Measurements from ENCODE around the gene ALG14. TPM values are rescaled to one million over a fixed set of nuclear protein-coding genes. Genes with fewer than 3 reads are reported as not detected.
"Not testable (repeated sequence)": the region's sequence is repeated elsewhere in the genome, so short reads cannot be mapped to it uniquely, and the experiment has no call there.

The ALG14 gene
- total and polyA plus RNA-seq, 4 experiments from 2014 or later = 1.1 to 6.8 (median 3.7) TPM

- intact Hi-C loops (cut with micrococcal nuclease) = no loop called here
- no peaks in the 10 kb centered on the region for H3K36me3 Mint-ChIP-seq
- Histone ChIP-seq H3K27me3 (ENCODE audit: insufficient read depth, low read length) (no peaks in the 10 kb centered on the region), H3K27ac (ENCODE audit: low read depth, low read length) (no peak overlapping the region), H3K4me3 (ENCODE audit: low read length in 2 of 2) (no peak overlapping the region), H3K36me3 (ENCODE audit: insufficient read depth, low read length) (no peaks in the 10 kb centered on the region), H3K4me1 (ENCODE audit: insufficient read depth, low read length) (no peaks in the 10 kb centered on the region), H3K9me3 (ENCODE audit: control insufficient read depth in 1 of 2, low read length in 2 of 2) (no peaks in the 10 kb centered on the region)
- POLR2A ChIA-PET (ENCODE audit: partially characterized antibody) = no interaction called here
- H3K27ac Mint-ChIP-seq = no peak overlapping the region
- DNase-seq = no peak
- H3K9me3 Mint-ChIP-seq = no peaks in the 10 kb centered on the region
- no peaks in the 10 kb centered on the region for H3K27me3 Mint-ChIP-seq
- no peaks in the 10 kb centered on the region for H3K4me1 Mint-ChIP-seq
- CTCF ChIA-PET (ENCODE audit: partially characterized antibody) = no interaction called here
- H3K4me3 Mint-ChIP-seq = no peak overlapping the region
Measured at GRCh38 chr1:94951046-94951445, 121.7 kb downstream of the ALG14 start.

- H3K27ac Mint-ChIP-seq = no peak overlapping the region
- H3K9me3 Mint-ChIP-seq = no peaks in the 10 kb centered on the region
- H3K36me3 ChIP-seq (ENCODE audit: insufficient read depth, low read length) = no peaks in the 10 kb centered on the region
- H3K27ac ChIP-seq (ENCODE audit: low read depth, low read length) = no peak overlapping the region
- H3K36me3 Mint-ChIP-seq = no peaks in the 10 kb centered on the region
- H3K4me1 Mint-ChIP-seq = no peaks in the 10 kb centered on the region
- no peaks in the 10 kb centered on the region for H3K27me3 Mint-ChIP-seq
- H3K4me3 Mint-ChIP-seq = no peak overlapping the region
- intact Hi-C loops (cut with micrococcal nuclease) = no loop called here
- ChIA-PET CTCF (ENCODE audit: partially characterized antibody) (no interaction called here), POLR2A (ENCODE audit: partially characterized antibody) (no interaction called here)
- H3K4me1 ChIP-seq (ENCODE audit: insufficient read depth, low read length) = no peaks in the 10 kb centered on the region
- H3K9me3 ChIP-seq (ENCODE audit: control insufficient read depth in 1 of 2, low read length in 2 of 2) = no peaks in the 10 kb centered on the region
- no peak overlapping the region for H3K4me3 ChIP-seq (ENCODE audit: low read length in 2 of 2)
- no peaks in the 10 kb centered on the region for H3K27me3 ChIP-seq (ENCODE audit: insufficient read depth, low read length)
- DNase-seq = no peak
Measured at GRCh38 chr1:94949681-94950661, 122.8 kb downstream of the ALG14 start.

- Mint-ChIP-seq H3K9me3 (no peaks in the 10 kb centered on the region), H3K27ac (no peak overlapping the region), H3K4me1 (no peaks in the 10 kb centered on the region), H3K27me3 (peaks cover 4 to 5% of the 10 kb centered on the region in 2 donors), H3K36me3 (no peaks in the 10 kb centered on the region), H3K4me3 (no peak overlapping the region)
- Histone ChIP-seq H3K9me3 (ENCODE audit: control insufficient read depth in 1 of 2, low read length in 2 of 2) (no peaks in the 10 kb centered on the region), H3K36me3 (ENCODE audit: insufficient read depth, low read length) (no peaks in the 10 kb centered on the region), H3K4me1 (ENCODE audit: insufficient read depth, low read length) (no peaks in the 10 kb centered on the region), H3K27me3 (ENCODE audit: insufficient read depth, low read length) (no peaks in the 10 kb centered on the region), H3K27ac (ENCODE audit: low read depth, low read length) (no peak overlapping the region), H3K4me3 (ENCODE audit: low read length in 2 of 2) (no peak overlapping the region)
- CTCF ChIA-PET (ENCODE audit: partially characterized antibody) = interaction anchor here (1.0 to 1.6 kb wide), 3 partner anchors 10 to 1037 kb away, joined by 3 to 7 read pairs (median 3); no protein-coding TSS in a partner anchor
- no peak for DNase-seq
- intact Hi-C loops (cut with micrococcal nuclease) = no loop called here
- POLR2A ChIA-PET (ENCODE audit: partially characterized antibody) = interaction anchor here (0.6 kb wide), 1 partner anchor 725 kb away, joined by 3 read pairs; no protein-coding TSS in a partner anchor
Measured at GRCh38 chr1:94947437-94947836, 125.3 kb downstream of the ALG14 start.

- Mint-ChIP-seq H3K4me3 (no peak overlapping the region), H3K36me3 (no peaks in the 10 kb centered on the region), H3K27ac (no peak overlapping the region), H3K4me1 (no peaks in the 10 kb centered on the region), H3K9me3 (no peaks in the 10 kb centered on the region), H3K27me3 (peaks cover 4 to 5% of the 10 kb centered on the region in 2 donors)
- ChIA-PET CTCF (ENCODE audit: partially characterized antibody) (interaction anchor here (1.0 to 1.6 kb wide), 3 partner anchors 10 to 1037 kb away, joined by 3 to 7 read pairs (median 3); no protein-coding TSS in a partner anchor), POLR2A (ENCODE audit: partially characterized antibody) (no interaction called here)
- Histone ChIP-seq H3K4me3 (ENCODE audit: low read length in 2 of 2) (no peak overlapping the region), H3K36me3 (ENCODE audit: insufficient read depth, low read length) (no peaks in the 10 kb centered on the region), H3K27ac (ENCODE audit: low read depth, low read length) (no peak overlapping the region), H3K4me1 (ENCODE audit: insufficient read depth, low read length) (no peaks in the 10 kb centered on the region), H3K27me3 (ENCODE audit: insufficient read depth, low read length) (no peaks in the 10 kb centered on the region), H3K9me3 (ENCODE audit: control insufficient read depth in 1 of 2, low read length in 2 of 2) (no peaks in the 10 kb centered on the region)
- no peak for DNase-seq
- intact Hi-C loops (cut with micrococcal nuclease) = no loop called here
Measured at GRCh38 chr1:94946886-94947285, 125.9 kb downstream of the ALG14 start.

GRCh38 chr1:94942171-94943128 is 130.3 kb downstream of the ALG14 start:
- H3K36me3 Mint-ChIP-seq = peaks cover 0 to 4% of the 10 kb centered on the region in 2 donors
- H3K9me3 Mint-ChIP-seq = no peaks in the 10 kb centered on the region
- peaks cover 8 to 14% of the 10 kb centered on the region in 2 donors for H3K27me3 Mint-ChIP-seq
- H3K4me3 Mint-ChIP-seq = no peak overlapping the region
- intact Hi-C loops (cut with micrococcal nuclease) = no loop called here
- Histone ChIP-seq H3K27ac (ENCODE audit: low read depth, low read length) (no peak overlapping the region), H3K4me3 (ENCODE audit: low read length in 2 of 2) (no peak overlapping the region), H3K36me3 (ENCODE audit: insufficient read depth, low read length) (no peaks in the 10 kb centered on the region), H3K4me1 (ENCODE audit: insufficient read depth, low read length) (no peaks in the 10 kb centered on the region), H3K27me3 (ENCODE audit: insufficient read depth, low read length) (no peaks in the 10 kb centered on the region), H3K9me3 (ENCODE audit: control insufficient read depth in 1 of 2, low read length in 2 of 2) (no peaks in the 10 kb centered on the region)
- H3K4me1 Mint-ChIP-seq = no peaks in the 10 kb centered on the region
- ChIA-PET POLR2A (ENCODE audit: partially characterized antibody) (no interaction called here), CTCF (ENCODE audit: partially characterized antibody) (no interaction called here)
- no peak overlapping the region for H3K27ac Mint-ChIP-seq
- no peak for DNase-seq

GRCh38 chr1:94941480-94941879 is 131.3 kb downstream of the ALG14 start:
- H3K4me1 ChIP-seq (ENCODE audit: insufficient read depth, low read length); H3K9me3 Mint-ChIP-seq; H3K27ac ChIP-seq (ENCODE audit: low read depth, low read length); DNase-seq; intact Hi-C loops (cut with micrococcal nuclease); H3K36me3 ChIP-seq (ENCODE audit: insufficient read depth, low read length); H3K27ac Mint-ChIP-seq; H3K9me3 ChIP-seq (ENCODE audit: control insufficient read depth in 1 of 2, low read length in 2 of 2); H3K4me3 Mint-ChIP-seq; H3K4me3 ChIP-seq (ENCODE audit: low read length in 2 of 2); H3K27me3 ChIP-seq (ENCODE audit: insufficient read depth, low read length); POLR2A ChIA-PET (ENCODE audit: partially characterized antibody); H3K36me3 Mint-ChIP-seq; H3K4me1 Mint-ChIP-seq: not testable (repeated sequence)
- H3K27me3 Mint-ChIP-seq = peaks cover 8 to 15% of the 10 kb centered on the region in 2 donors
- CTCF ChIA-PET (ENCODE audit: partially characterized antibody) = interaction anchor here (0.6 kb wide), 1 partner anchor 87 kb away, joined by 3 read pairs; no protein-coding TSS in a partner anchor

- H3K27me3 Mint-ChIP-seq = peaks cover 10 to 15% of the 10 kb centered on the region in 2 donors
- no peak overlapping the region for H3K27ac Mint-ChIP-seq
Measured at GRCh38 chr1:94940738-94941137, 132.0 kb downstream of the ALG14 start.

More at GRCh38 chr1:94940738-94941137, 132.0 kb downstream of the ALG14 start:
- H3K4me3 Mint-ChIP-seq = no peak overlapping the region
- no peaks in the 10 kb centered on the region for H3K27me3 ChIP-seq (ENCODE audit: insufficient read depth, low read length)
- H3K9me3 Mint-ChIP-seq = no peaks in the 10 kb centered on the region
- no peak for DNase-seq
- no peak overlapping the region for H3K27ac ChIP-seq (ENCODE audit: low read depth, low read length)
- H3K9me3 ChIP-seq (ENCODE audit: control insufficient read depth in 1 of 2, low read length in 2 of 2) = no peaks in the 10 kb centered on the region
- ChIA-PET POLR2A (ENCODE audit: partially characterized antibody) (no interaction called here), CTCF (ENCODE audit: partially characterized antibody) (interaction anchor here (0.8 kb wide), 1 partner anchor 86 kb away, joined by 3 read pairs; no protein-coding TSS in a partner anchor)
- intact Hi-C loops (cut with micrococcal nuclease) = no loop called here
- no peaks in the 10 kb centered on the region for H3K36me3 ChIP-seq (ENCODE audit: insufficient read depth, low read length)
- no peaks in the 10 kb centered on the region for H3K4me1 ChIP-seq (ENCODE audit: insufficient read depth, low read length)
- peaks cover 0 to 4% (median 1%) of the 10 kb centered on the region in 4 donors for H3K4me1 Mint-ChIP-seq
- H3K36me3 Mint-ChIP-seq = peaks cover 0 to 4% of the 10 kb centered on the region in 2 donors
- H3K4me3 ChIP-seq (ENCODE audit: low read length in 2 of 2) = no peak overlapping the region
